ENCODE measurements around the gene POLE2. TPM values are rescaled to one million over a fixed set of nuclear protein-coding genes. Genes with fewer than 3 reads are reported as not detected.
"Not testable (repeated sequence)": the region's sequence is repeated elsewhere in the genome, so short reads cannot be mapped to it uniquely, and the experiment has no call there.

POLE2 gene
- total and polyA plus RNA-seq, 8 donors: 0.43 to 2.9 (median 0.94) TPM

GRCh38 chr14:49659526-49660455 lies 28.2 kb downstream of the POLE2 start:
- Histone ChIP-seq H3K36me3 (no peaks in the 10 kb centered on the region), H3K27ac (no peak overlapping the region), H3K9me3 (no peaks in the 10 kb centered on the region), H3K4me3 (no peak overlapping the region), H3K27me3 (no peaks in the 10 kb centered on the region), H3K4me1 (no peaks in the 10 kb centered on the region)
- no peak for DNase-seq
- FAIRE-seq: peak; percentile 51
- TF ChIP-seq CTCF (IDR thresholded peaks at IDR 0.05): no peak
- intact Hi-C loops (cut with DNase I): no loop called here
- peak in 1 of 4 donors; percentile 47 for ATAC-seq
- WGBS, 2 donors: 51 to 55% methylated on average over 2 of the region's 2 CpGs

- ATAC-seq; H3K27ac ChIP-seq; H3K36me3 ChIP-seq; H3K4me1 ChIP-seq; H3K4me3 ChIP-seq; intact Hi-C loops (cut with DNase I); DNase-seq; H3K27me3 ChIP-seq; H3K9me3 ChIP-seq; FAIRE-seq: not testable (repeated sequence)
- 91 to 93% methylated on average over 6 of the region's 6 CpGs for WGBS, 2 donors
Observed at GRCh38 chr14:49657500-49657899, 30.5 kb downstream of the POLE2 start.

GRCh38 chr14:49654511-49654910 lies 33.5 kb downstream of the POLE2 start:
- Histone ChIP-seq H3K27ac (no peak overlapping the region), H3K4me3 (no peak overlapping the region), H3K4me1 (peaks cover 0 to 5% (median 0%) of the 10 kb centered on the region in 3 donors), H3K9me3 (no peaks in the 10 kb centered on the region), H3K36me3 (no peaks in the 10 kb centered on the region), H3K27me3 (no peaks in the 10 kb centered on the region)
- peak; percentile 59 for FAIRE-seq
- intact Hi-C loops (cut with DNase I): no loop called here
- ATAC-seq: no peak
- TF ChIP-seq CTCF (IDR thresholded peaks at IDR 0.05): no peak
- WGBS, 2 donors: 95 to 99% methylated on average over 3 of the region's 3 CpGs
- no peak for DNase-seq

- Histone ChIP-seq H3K27me3 (no peaks in the 10 kb centered on the region), H3K36me3 (no peaks in the 10 kb centered on the region), H3K4me1 (peaks cover 0 to 5% (median 0%) of the 10 kb centered on the region in 3 donors), H3K27ac (no peak overlapping the region), H3K9me3 (no peaks in the 10 kb centered on the region), H3K4me3 (no peak overlapping the region)
- ATAC-seq (no peak), FAIRE-seq (no peak), DNase-seq (no peak)
- 94 to 96% methylated on average over 6 of the region's 6 CpGs for WGBS, 2 donors
- TF ChIP-seq CTCF (IDR thresholded peaks at IDR 0.05): no peak
- intact Hi-C loops (cut with DNase I): no loop called here
Observed at GRCh38 chr14:49653508-49653907, 34.5 kb downstream of the POLE2 start.

- no peak for ATAC-seq
- FAIRE-seq: no peak
- H3K27ac ChIP-seq: peak overlapping the region in 3 of 4 donors; percentile 12 to 71 (median 57)
- DNase-seq: no peak
- H3K36me3 ChIP-seq: peaks cover 0 to 5% (median 0%) of the 10 kb centered on the region in 3 donors
- H3K4me3 ChIP-seq: no peak overlapping the region
- H3K9me3 ChIP-seq: no peaks in the 10 kb centered on the region
- intact Hi-C loops (cut with DNase I): no loop called here
- H3K27me3 ChIP-seq: no peaks in the 10 kb centered on the region
- H3K4me1 ChIP-seq: peaks cover 35 to 36% (median 35%) of the 10 kb centered on the region in 3 donors
- TF ChIP-seq CTCF (IDR thresholded peaks at IDR 0.05): no peak
Observed at GRCh38 chr14:49642163-49642562, 45.9 kb downstream of the POLE2 start.

All from pancreas (tissue), 10 donors.